Panc1 (cell line): Measurements from ENCODE around the gene NR4A1. TPM values are rescaled to one million over a fixed set of nuclear protein-coding genes. Genes with fewer than 3 reads are reported as not detected.

Experiments
- ATAC-seq: fragments of 200-7000 bp; cut with Tn5 transposase; 2 replicates; pipeline ENCODE4 v1.9.1; 2020; ENCODE audit warnings: mild to moderate bottlenecking, moderate library complexity
- BruUV-seq: library from RNA; stranded (reverse); fragments of 400-500 nt; replicated peaks from 2 replicates; lab custom pipeline; 2021; lab: Mats Ljungman, UMichigan
- CTCF ChIA-PET: fragments of 300-600 bp; sonication (Branson Sonifier 250); formaldehyde crosslinking; loops from one replicate; lab custom pipeline; 2022; ENCODE audit warnings: antibody characterized with exemption; lab: Charles Lee
- POLR2A ChIA-PET: fragments of 300-600 bp; sonication (Branson Sonifier 250); formaldehyde crosslinking; loops from one replicate; lab custom pipeline; 2022; ENCODE audit warnings: antibody characterized with exemption; lab: Charles Lee
- DNase-seq: peaks from one replicate; pipeline ENCODE4 v3.0.0-alpha.2; 2010; ENCODE audit warnings: low read depth, low spot score
- H3K27ac ChIP-seq: 2 replicates; pipeline ENCODE4 v1.5.1; 2011; ENCODE audit warnings: mild to moderate bottlenecking, low read length, inconsistent platforms
- H3K27me3 ChIP-seq: fragments of 200-500 bp; sonication (Bioruptor generic); 2 replicates; pipeline ENCODE4 v1.6.0; 2014; ENCODE audit warnings: low read length, inconsistent platforms; ENCODE audit not compliant: control insufficient read depth, insufficient read depth
- H3K36me3 ChIP-seq: fragments of 200-500 bp; sonication (Bioruptor generic); 2 replicates; pipeline ENCODE4 v1.5.1; 2014; ENCODE audit warnings: inconsistent platforms, mild to moderate bottlenecking, low read length, moderate library complexity; ENCODE audit not compliant: control insufficient read depth, insufficient read depth
- H3K4me1 ChIP-seq: 2 replicates; pipeline ENCODE4 v1.5.1; 2011; ENCODE audit warnings: inconsistent platforms, mild to moderate bottlenecking, low read length, moderate library complexity; ENCODE audit not compliant: control insufficient read depth, insufficient read depth
- H3K4me3 ChIP-seq, 2 experiments: 2 replicates each; pipeline ENCODE4 v1.5.1; 2011 to 2012; ENCODE audit warnings: low read depth in 2 of 2, low read length in 2 of 2, mild to moderate bottlenecking in 2 of 2, inconsistent platforms in 1 of 2, moderate library complexity in 1 of 2
- H3K9me3 ChIP-seq: fragments of 200-500 bp; sonication (Bioruptor generic); 2 replicates; pipeline ENCODE4 v1.5.1; 2014; ENCODE audit warnings: low read depth, mild to moderate bottlenecking, inconsistent platforms, low read length, moderate library complexity; ENCODE audit not compliant: control insufficient read depth, insufficient read depth
- POLR2AphosphoS5 ChIP-seq: IDR thresholded peaks from 2 replicates; pipeline ENCODE4 v1.6.1; 2012; ENCODE audit warnings: mild to moderate bottlenecking, low read depth, low read length, moderate library complexity
- SIN3A ChIP-seq: IDR thresholded peaks from 2 replicates; pipeline ENCODE4 v1.6.1; 2012; ENCODE audit warnings: low read depth, mild to moderate bottlenecking, low read length, moderate library complexity, borderline replicate concordance; ENCODE audit not compliant: insufficient read depth
- TCF7L2 ChIP-seq: IDR thresholded peaks from 2 replicates; pipeline ENCODE4 v1.6.1; 2011; ENCODE audit warnings: mild to moderate bottlenecking, low read depth, low read length, inconsistent platforms
- in situ Hi-C: cut with HindIII; loops from 2 replicates; pipeline ENCODE4 v1.10.0; 2016; ENCODE audit warnings: low sequenced_read_pairs, low pct_unique_long_range_greater_than_20kb
- intact Hi-C: fragments of 100-400 bp; cut with micrococcal nuclease; formaldehyde crosslinking; loops from one replicate; pipeline ENCODE4 v1.10.0; 2022; ENCODE audit not compliant: unreplicated experiment
- total RNA-seq: library from RNA; stranded (reverse); gene quantifications from one replicate; pipeline ENCODE4 v1.2.1, GENCODE V29; 2021; ENCODE audit not compliant: unreplicated experiment
- TF ChIP-seq, protein P1 (sequence below): fragments of 450-650 bp; IDR thresholded peaks from 2 replicates; pipeline ENCODE4 v1.5.1; 2017; ENCODE audit warnings: mild to moderate bottlenecking
- TF ChIP-seq, protein P2 (sequence below), 2 experiments: IDR thresholded peaks; 2 replicates each; pipeline ENCODE4 v1.6.1; 2011 to 2012; ENCODE audit warnings: low read depth in 2 of 2, control low read depth in 1 of 2, low read length in 1 of 2, mild to moderate bottlenecking in 1 of 2, moderate library complexity in 1 of 2; ENCODE audit not compliant: insufficient read depth in 1 of 2

NR4A1 gene
- total RNA-seq, 1 experiment from 2014 or later = 2.0 TPM

DNA sequence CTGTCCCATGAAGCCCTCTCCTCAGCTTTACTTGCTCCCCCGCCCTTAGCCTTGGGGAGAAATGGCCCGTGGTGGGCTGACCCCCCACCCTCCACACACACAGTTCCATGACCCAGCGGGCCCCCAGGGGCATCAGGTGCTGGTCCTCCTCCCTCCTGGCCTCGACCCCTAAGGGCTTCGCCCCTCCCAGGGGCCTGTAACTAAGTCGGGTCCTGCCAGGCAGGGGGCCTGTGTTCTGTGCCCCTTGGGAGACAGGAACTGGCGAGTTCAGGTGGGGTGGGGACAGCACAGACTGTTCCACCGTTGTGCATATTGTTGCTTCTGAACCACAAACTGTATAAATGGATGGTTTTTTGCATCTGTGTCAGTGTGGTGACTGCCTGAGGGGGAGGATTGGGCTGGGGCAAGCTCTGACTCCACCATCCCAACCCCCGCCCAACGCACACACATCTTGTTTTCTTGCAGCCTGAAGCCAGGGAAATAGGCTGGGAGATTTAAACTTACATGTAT is 35.7 kb upstream of the NR4A1 start:
- no TSS peak for BruUV-seq
- DNase-seq (no peak), ATAC-seq (no peak)
- ChIA-PET POLR2A (interaction anchor here (0.6 kb wide), 2 partner anchors 195 to 1579 kb away, joined by 3 to 4 read pairs; no protein-coding TSS in a partner anchor), CTCF (no interaction called here)
- H3K27ac ChIP-seq = no peak overlapping the region
- H3K9me3 ChIP-seq = no peaks in the 10 kb centered on the region
- TF ChIP-seq, protein P1, sequence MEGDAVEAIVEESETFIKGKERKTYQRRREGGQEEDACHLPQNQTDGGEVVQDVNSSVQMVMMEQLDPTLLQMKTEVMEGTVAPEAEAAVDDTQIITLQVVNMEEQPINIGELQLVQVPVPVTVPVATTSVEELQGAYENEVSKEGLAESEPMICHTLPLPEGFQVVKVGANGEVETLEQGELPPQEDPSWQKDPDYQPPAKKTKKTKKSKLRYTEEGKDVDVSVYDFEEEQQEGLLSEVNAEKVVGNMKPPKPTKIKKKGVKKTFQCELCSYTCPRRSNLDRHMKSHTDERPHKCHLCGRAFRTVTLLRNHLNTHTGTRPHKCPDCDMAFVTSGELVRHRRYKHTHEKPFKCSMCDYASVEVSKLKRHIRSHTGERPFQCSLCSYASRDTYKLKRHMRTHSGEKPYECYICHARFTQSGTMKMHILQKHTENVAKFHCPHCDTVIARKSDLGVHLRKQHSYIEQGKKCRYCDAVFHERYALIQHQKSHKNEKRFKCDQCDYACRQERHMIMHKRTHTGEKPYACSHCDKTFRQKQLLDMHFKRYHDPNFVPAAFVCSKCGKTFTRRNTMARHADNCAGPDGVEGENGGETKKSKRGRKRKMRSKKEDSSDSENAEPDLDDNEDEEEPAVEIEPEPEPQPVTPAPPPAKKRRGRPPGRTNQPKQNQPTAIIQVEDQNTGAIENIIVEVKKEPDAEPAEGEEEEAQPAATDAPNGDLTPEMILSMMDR = no peak
- TF ChIP-seq TCF7L2 = no peak
- TF ChIP-seq SIN3A = no peak
- no peak for TF ChIP-seq POLR2AphosphoS5
- TF ChIP-seq, protein P2, sequence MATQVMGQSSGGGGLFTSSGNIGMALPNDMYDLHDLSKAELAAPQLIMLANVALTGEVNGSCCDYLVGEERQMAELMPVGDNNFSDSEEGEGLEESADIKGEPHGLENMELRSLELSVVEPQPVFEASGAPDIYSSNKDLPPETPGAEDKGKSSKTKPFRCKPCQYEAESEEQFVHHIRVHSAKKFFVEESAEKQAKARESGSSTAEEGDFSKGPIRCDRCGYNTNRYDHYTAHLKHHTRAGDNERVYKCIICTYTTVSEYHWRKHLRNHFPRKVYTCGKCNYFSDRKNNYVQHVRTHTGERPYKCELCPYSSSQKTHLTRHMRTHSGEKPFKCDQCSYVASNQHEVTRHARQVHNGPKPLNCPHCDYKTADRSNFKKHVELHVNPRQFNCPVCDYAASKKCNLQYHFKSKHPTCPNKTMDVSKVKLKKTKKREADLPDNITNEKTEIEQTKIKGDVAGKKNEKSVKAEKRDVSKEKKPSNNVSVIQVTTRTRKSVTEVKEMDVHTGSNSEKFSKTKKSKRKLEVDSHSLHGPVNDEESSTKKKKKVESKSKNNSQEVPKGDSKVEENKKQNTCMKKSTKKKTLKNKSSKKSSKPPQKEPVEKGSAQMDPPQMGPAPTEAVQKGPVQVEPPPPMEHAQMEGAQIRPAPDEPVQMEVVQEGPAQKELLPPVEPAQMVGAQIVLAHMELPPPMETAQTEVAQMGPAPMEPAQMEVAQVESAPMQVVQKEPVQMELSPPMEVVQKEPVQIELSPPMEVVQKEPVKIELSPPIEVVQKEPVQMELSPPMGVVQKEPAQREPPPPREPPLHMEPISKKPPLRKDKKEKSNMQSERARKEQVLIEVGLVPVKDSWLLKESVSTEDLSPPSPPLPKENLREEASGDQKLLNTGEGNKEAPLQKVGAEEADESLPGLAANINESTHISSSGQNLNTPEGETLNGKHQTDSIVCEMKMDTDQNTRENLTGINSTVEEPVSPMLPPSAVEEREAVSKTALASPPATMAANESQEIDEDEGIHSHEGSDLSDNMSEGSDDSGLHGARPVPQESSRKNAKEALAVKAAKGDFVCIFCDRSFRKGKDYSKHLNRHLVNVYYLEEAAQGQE (IDR thresholded peaks at IDR 0.05; ENCODE audit: insufficient read depth in 1 of 2, low read depth in 2 of 2, low read length in 1 of 2) = no peak
- intact Hi-C loops (no loop called here), in situ Hi-C loops (no loop called here)
- H3K27me3 ChIP-seq = no peaks in the 10 kb centered on the region
- H3K4me1 ChIP-seq = no peaks in the 10 kb centered on the region
- no peak overlapping the region for H3K4me3 ChIP-seq
- no peaks in the 10 kb centered on the region for H3K36me3 ChIP-seq

DNA sequence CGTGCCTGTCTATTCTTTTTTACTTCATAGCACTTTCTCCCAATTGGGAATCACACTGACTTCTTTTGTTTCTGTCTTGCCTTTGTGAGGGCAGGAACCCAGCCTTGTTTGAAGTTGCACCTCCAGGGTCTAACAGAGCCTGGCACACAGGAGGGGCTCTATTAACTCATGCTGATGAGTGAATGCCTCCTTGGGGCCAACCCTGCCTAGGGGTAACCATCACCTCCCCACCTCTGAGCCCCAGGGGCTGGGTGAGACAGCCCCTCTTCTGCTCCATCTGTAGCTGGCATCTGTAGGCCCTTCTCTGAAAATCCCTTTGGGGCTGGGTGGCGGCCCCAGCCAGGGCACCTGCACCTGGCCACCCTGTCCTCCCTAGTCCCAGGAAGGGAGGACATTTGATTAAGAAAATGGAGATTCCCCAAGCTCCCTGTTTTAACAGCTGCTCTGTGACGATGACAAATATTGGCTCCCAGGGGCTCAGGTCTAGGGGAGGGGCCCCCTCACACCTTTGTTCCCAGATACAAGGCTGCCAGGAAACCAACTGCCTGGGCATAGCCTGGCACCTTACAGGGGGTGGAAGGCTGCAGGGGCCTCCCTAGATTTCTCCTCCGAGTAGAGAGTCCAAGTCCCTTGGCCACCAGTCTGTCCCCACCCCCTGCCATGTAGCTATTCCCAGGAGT is 32.7 kb upstream of the NR4A1 start:
- Histone ChIP-seq H3K36me3 (no peaks in the 10 kb centered on the region), H3K4me1 (no peaks in the 10 kb centered on the region), H3K27ac (no peak overlapping the region), H3K9me3 (no peaks in the 10 kb centered on the region), H3K27me3 (no peaks in the 10 kb centered on the region), H3K4me3 (no peak overlapping the region)
- intact Hi-C loops = no loop called here
- ATAC-seq (no peak), DNase-seq (no peak)
- CTCF ChIA-PET = interaction anchor here (5.8 kb wide), 1 partner anchor 15 kb away, joined by 62 read pairs; no protein-coding TSS in a partner anchor
- POLR2A ChIA-PET = no interaction called here
- BruUV-seq = no TSS peak
- in situ Hi-C loops = no loop called here
- no peak for TF ChIP-seq POLR2AphosphoS5
- TF ChIP-seq, protein P2 (IDR thresholded peaks at IDR 0.05; ENCODE audit: insufficient read depth in 1 of 2, low read depth in 2 of 2, low read length in 1 of 2) = no peak
- TF ChIP-seq TCF7L2 = no peak
- TF ChIP-seq, protein P1 = no peak
- TF ChIP-seq SIN3A = no peak
